NCI-H345 treated with DMSO at 0.1 percent for 48 hours (cell line): ENCODE data around the gene CPNE6.

Experiments used
- DNase-seq: peaks from one replicate; lab custom pipeline; 2025; ENCODE audit not compliant: unreplicated experiment; lab: John Stamatoyannopoulos, UW

CPNE6 gene

GRCh38 chr14:24068711-24069410, 2.5 kb upstream of the CPNE6 start:
- DNase-seq, result no peak

- no peak for DNase-seq
Observed at GRCh38 chr14:24069411-24069735, 2.0 kb upstream of the CPNE6 start.

GRCh38 chr14:24070285-24071143, 848 bp upstream of the CPNE6 start:
- DNase-seq, result peak; percentile 72

GRCh38 chr14:24071836-24072430, 571 bp downstream of the CPNE6 start:
- no peak for DNase-seq

- DNase-seq, result no peak
Observed at GRCh38 chr14:24072436-24072835, 1.1 kb downstream of the CPNE6 start.

- DNase-seq, result no peak
Observed at GRCh38 chr14:24072881-24073877, 1.8 kb downstream of the CPNE6 start.

GRCh38 chr14:24074625-24075484, 3.5 kb downstream of the CPNE6 start:
- no peak for DNase-seq

- no peak for DNase-seq
Observed at GRCh38 chr14:24075485-24076301, 4.3 kb downstream of the CPNE6 start.

GRCh38 chr14:24076302-24076601, 4.9 kb downstream of the CPNE6 start:
- no peak for DNase-seq

- no peak for DNase-seq
Observed at GRCh38 chr14:24077086-24077485, 5.7 kb downstream of the CPNE6 start.

- DNase-seq, result peak; percentile 12
Observed at GRCh38 chr14:24078146-24078545, 6.8 kb downstream of the CPNE6 start.

GRCh38 chr14:24079491-24080141, 8.3 kb downstream of the CPNE6 start:
- DNase-seq, result no peak

- no peak for DNase-seq
Observed at GRCh38 chr14:24080142-24080530, 8.8 kb downstream of the CPNE6 start.

GRCh38 chr14:24080888-24081738, 9.8 kb downstream of the CPNE6 start:
- DNase-seq, result peak; percentile 65

- DNase-seq, result no peak
Observed at GRCh38 chr14:24081739-24082211, 10.4 kb downstream of the CPNE6 start.

- DNase-seq, result no peak
Observed at GRCh38 chr14:24082411-24083080, 11.2 kb downstream of the CPNE6 start.

GRCh38 chr14:24083462-24083861, 12.1 kb downstream of the CPNE6 start:
- no peak for DNase-seq
